ENCODE measurements around the gene PFKFB4.
A peak's percentile ranks its signal among the peaks of the same experiment; 100 is the strongest.
"Not testable (repeated sequence)": the region's sequence is repeated elsewhere in the genome, so short reads cannot be mapped to it uniquely, and the experiment has no call there.

PFKFB4 gene

GRCh38 chr3:48555949-48556795, 431 bp downstream of the PFKFB4 start:
- DNase-seq, result no peak

- DNase-seq, result no peak
Observed at GRCh38 chr3:48555231-48555948, 1.2 kb downstream of the PFKFB4 start.

- DNase-seq, result no peak
Observed at GRCh38 chr3:48553886-48554845, 2.4 kb downstream of the PFKFB4 start.

GRCh38 chr3:48553361-48553760, 3.2 kb downstream of the PFKFB4 start:
- no peak for DNase-seq

GRCh38 chr3:48552111-48552951, 4.3 kb downstream of the PFKFB4 start:
- no peak for DNase-seq

- DNase-seq, result not testable (repeated sequence)
Observed at GRCh38 chr3:48551651-48552050, 5.0 kb downstream of the PFKFB4 start.

- DNase-seq, result peak; percentile 85 to 87
Observed at GRCh38 chr3:48548729-48549705, 7.6 kb downstream of the PFKFB4 start.

DNA sequence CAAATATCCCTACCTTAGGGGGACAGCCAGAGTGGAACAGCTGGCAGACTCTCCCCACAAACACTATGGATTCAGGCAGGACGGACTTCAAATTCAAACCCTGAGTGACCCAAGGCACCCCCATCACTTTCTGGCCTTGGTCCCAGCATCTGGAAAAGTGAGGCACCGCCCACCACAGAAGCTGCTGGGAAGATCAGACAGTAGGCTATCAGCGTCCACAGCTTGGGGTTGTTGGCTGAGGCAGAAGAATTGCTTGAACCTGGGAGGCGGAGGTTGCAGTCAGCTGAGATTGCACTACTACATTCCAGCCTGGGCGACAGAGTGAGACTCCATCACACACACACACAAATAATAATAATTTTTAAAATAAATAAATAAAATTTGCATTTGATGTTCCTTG, 8.5 kb downstream of the PFKFB4 start:
- no peak for DNase-seq

DNA sequence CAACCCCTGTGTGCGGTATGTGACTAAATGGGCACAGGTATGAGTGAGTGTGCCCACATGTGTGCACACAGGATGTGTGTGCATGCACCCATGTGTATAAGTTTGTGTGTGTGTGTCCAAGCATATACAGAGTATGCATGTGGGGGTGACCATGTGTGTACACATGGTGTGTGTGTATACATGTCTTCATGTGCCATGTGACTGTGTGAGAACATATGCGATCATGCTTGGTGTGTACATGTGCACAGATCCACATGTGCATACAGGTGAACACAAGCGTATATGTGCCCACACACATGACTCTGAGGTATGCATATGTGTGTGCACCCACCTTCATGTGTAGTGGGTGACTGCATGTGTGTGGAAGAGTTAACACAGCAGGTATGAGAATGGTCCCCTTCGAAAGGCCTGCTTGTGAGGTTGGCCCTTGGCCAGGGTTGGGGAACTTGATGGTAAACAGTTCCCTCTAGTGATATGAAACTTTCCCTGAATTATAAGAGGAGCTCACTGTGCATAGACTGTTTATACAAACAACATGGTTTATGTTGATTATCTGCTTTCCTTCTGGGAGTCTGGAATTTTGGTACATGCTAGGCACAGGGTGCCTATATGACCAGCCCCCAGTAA, 10.3 kb downstream of the PFKFB4 start:
- DNase-seq, result peak in 1 of 2 donors; percentile 33

- DNase-seq, result no peak
Observed at GRCh38 chr3:48544141-48544540, 12.5 kb downstream of the PFKFB4 start.

GRCh38 chr3:48543271-48543866, 13.2 kb downstream of the PFKFB4 start:
- peak in 1 of 2 donors; percentile 32 for DNase-seq

DNA sequence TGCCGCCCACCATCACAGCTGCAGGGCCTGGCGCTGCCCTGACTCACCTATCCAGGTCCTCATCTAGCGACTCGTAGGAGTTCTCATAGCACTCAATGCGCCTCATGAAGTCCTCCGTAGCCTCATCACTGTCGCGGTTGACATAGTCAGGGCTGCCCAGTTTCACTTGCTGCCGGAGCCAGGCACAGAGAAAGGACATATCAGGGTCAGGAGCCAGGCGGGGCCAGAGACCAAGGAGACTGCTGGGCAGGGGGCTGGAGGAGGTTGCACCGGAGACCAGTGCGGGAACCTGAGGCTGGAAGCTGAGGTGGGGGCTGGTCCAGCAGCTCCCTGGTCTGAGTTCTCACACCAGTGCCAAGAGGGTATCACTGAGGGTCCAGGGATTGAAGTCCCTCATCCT, 18.2 kb downstream of the PFKFB4 start:
- no peak for DNase-seq

DNA sequence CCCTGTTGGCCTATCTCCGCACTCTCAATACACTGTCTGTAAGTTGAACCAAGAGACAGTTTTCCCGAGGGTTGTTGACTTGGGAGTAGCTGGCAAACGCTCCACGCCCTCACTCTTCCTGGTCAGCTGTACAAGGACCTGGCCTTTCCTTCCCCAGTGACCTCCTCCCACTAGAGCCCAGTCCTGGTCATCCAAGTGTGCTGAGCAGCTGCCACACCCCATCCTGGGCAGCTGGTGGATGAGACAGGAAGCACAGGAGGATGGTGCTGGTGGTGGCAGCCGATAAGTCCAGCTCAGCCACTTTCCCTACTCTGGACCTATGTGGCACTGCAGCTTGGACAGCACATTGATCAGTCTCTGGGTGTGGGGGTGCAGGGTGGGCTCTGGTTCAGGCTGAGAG, 19.8 kb downstream of the PFKFB4 start:
- DNase-seq, result no peak

DNA sequence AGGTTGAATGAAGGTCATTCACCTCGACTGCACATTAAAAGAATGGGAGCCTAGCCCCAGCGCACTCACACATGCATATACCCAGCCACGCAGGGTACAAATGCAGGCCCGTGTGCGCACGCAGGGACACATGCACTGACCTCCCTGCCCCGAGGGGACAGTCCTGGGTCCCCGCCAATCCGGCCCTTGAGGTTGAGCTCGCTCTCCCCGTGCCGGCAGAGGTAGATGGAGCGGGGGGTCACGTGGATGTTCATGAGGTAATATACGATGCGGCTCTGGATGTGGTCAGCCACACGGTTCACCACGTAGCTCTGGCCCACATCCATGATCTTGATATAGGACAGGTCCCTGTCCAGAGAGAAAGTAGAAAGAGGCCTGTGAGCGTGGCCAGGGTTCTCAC, 20.5 kb downstream of the PFKFB4 start:
- no peak for DNase-seq

- DNase-seq, result no peak
Observed at GRCh38 chr3:48535578-48535977, 21.0 kb downstream of the PFKFB4 start.

- no peak for DNase-seq
Observed at GRCh38 chr3:48532977-48533337, 23.6 kb downstream of the PFKFB4 start.

DNA sequence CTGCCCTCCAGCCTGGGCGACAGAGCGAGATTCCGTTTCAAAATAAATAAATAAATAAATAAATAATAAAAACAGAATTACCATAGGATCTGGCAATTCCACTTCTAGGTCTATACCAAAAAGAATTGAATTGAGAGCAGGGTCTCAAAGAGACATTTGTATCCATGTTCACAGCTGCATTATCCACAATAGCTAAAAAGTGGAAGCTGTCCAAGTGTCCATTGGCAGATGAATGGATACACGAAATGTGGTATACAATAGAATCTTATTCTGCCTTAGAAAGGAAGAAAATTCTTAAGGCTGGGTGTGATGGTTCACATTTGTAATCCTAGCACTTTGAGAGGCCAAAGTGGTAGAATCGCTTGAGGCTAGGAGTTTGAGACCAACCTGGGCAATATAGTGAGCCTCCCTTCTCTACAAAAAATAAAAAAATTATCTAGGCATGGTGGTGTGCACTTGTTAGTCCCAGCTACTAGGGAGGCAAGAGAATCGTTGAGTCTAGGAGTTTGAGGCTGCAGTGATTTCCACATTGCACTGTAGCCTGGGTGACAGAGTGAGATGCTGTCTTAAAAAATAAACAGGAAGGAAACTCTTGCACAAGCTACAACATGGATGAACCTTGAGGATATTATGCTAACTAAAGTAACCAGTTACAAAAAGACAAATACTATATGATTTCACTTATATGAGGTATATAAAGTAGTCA, 24.2 kb downstream of the PFKFB4 start:
- no peak for DNase-seq

GRCh38 chr3:48530701-48531100, 25.9 kb downstream of the PFKFB4 start:
- DNase-seq, result not testable (repeated sequence)

DNA sequence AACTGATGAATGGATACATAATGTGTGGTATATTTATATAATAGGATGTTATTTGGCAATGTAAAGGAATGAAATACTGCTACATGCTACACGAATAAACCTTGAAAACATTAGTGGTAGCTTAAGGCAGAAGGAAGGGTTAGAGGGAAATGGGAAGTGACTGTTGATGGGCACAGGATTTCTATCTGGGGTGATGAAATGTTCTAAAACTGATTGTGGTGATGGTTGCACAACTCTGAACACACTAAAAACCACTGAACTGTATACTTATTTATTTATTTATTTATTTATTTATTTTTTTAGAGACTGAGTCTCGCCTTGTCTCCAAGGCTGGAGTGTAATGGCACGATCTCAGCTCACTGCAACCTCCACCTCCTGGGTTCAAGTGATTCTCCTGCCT, 27.8 kb downstream of the PFKFB4 start:
- no peak for DNase-seq

Measured in CD4-positive, alpha-beta T cell treated with Interferon alpha-2 for 1 hour (primary cell).